Stimulated activated CD8-positive, alpha-beta memory T cell treated with anti-CD3 and anti-CD28 coated beads, Interleukin-7, amount 100 ng/mL, for 24 hours (primary cell): ENCODE data around the gene CNPY1.

ENCODE experiments used
- DNase-seq: peaks from one replicate; pipeline ENCODE4 v3.0.0-alpha.2; 2020; ENCODE audit warnings: low read depth

The CNPY1 gene

GRCh38 chr7:155466142-155466813 lies 80.1 kb downstream of the CNPY1 start:
- DNase-seq = no peak

- no peak for DNase-seq
These were observed 80.6 kb downstream of the CNPY1 start for GRCh38 chr7:155465761-155466141.

- no peak for DNase-seq
These were observed 81.2 kb downstream of the CNPY1 start for GRCh38 chr7:155464948-155465739.

DNA sequence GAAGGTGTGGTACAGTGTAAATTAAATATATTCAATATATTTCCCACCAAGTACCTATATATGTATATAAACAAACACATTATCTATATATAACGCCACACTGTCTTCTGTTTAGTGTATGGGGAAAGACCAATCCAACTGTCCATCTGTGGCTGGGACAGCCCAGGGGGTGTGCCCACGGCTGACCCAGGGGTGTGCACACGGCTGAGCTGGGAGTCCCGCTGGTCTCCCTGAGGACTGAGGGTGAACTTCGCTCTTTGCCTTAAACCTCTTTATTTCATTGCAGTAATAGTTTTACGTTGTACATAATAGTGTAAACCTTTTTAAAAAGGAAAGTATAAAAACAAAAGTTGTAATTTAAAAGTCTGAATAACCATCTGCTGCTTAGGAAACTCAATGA lies 82.2 kb downstream of the CNPY1 start:
- no peak for DNase-seq

DNA sequence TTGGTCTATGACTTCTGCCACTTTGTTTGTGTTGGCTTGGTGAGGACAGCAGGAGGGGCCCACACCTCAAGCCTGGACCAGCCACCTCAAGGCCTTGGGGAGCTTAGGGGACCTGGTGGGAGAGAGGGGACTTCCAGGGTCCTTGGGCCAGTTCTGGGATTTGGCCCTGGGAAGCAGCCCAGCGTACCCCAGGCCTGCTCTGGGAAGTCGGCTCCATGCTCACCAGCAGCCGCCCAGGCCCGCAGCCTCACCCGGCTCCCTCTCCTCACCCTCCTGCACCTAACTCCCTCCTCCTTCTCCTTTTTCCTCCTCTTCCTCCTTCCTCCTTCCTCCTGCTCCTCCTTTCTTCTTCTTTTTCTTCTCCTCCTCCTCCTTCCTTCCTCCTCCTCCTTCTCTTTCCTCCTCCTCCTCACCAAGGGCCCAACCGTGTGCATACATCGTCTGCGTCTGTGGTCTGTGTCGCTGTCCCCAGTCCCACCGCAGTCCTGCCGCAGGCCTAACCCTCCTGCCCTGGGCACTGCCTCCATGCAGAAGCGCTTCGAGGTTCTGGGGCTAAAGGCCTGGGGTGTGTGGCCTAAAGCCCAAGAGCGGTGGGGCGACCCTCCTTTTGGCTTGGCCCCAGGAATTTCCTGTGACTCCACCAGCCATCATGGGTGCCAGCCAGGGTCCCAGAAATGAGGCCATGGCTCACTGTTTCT lies 83.1 kb downstream of the CNPY1 start:
- no peak for DNase-seq

DNA sequence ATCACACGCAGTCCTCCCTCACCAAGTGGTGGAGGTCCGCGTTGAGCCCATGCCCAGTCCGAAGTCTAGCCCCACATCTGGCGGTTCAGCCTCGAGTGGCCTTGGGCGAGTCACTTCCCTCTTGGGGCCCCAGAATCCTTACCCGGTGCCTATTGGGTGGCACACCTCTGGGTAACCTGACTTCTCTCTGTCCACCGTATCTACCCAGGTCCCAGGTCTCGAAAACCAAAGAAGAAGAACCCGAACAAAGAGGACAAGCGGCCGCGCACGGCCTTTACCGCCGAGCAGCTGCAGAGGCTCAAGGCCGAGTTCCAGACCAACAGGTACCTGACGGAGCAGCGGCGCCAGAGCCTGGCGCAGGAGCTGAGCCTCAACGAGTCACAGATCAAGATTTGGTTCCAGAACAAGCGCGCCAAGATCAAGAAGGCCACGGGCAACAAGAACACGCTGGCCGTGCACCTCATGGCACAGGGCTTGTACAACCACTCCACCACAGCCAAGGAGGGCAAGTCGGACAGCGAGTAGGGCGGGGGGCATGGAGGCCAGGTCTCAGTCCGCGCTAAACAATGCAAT lies 84.1 kb downstream of the CNPY1 start:
- DNase-seq = no peak

- DNase-seq = no peak
These were observed 84.7 kb downstream of the CNPY1 start for GRCh38 chr7:155461631-155462030.

GRCh38 chr7:155460926-155461613 lies 85.3 kb downstream of the CNPY1 start:
- DNase-seq = no peak

DNA sequence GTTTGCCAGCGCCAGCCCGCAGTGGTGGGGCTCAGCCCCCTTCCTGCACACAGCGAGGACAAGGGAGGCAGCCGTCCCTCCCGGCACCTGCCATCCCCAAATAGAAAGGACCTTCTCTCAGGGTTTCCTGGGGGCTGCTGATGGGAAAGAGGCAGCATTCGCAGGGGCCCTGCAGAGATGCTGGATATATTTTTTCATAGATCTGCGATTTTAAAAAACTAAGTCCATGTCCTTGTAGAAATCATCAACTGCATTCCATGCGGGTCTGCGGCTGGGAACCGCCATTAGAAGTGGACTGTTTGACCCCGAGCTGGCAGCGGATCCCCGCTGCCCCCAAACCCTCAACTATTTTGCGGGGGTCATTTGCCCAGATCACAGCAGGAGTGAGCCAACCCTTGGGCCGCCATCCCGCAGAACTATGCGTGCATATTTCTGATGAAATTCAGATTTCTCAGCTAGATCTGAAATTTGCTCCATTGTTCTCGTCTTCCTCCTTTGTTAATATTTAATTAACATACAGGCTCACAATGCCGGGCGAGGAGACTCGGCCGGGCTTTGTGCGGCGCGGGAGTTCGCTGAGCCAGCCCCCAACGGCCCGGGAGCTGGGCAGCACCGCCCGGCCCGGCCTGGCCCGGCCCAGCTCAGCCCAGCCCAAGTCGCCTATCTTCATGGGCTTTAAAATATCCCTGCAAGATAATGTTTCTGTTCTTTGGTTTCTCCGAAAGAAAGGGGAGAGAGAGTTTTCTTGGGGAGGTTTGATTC lies 86.5 kb downstream of the CNPY1 start:
- DNase-seq = no peak

DNA sequence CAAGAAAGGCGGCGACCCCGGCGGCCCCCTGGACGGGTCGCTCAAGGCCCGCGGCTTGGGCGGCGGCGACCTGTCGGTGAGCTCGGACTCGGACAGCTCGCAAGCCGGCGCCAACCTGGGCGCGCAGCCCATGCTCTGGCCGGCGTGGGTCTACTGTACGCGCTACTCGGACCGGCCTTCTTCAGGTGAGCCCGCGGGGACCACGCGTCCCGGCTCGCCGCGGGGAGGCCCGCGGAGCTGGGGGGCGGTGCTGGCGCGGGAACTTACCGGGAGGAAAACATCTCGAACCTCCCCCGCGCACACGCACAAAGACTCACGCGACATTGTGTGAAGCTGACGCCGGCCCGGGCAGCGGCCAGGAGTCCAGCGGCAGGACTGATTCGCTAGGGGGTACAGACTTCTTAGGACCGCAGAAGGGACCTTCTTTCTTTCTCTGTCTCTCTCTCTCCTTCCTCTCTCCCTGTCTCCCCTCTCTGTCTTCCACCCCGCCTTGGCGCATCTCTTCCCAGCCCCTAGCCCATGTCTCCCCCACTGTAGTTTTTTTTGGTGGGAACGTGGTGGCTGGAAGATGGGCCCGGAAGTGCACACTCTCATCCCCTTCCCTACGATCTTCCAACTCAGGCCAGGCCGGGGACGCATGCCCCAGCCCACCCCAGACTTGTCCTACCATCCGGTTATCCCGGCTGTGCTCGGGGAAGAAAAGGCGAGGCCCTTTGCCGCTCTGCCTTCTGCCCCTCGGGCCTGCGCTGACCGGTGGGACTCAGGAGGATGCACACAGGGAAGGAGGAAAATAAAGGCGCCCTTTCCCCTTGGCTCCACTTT lies 87.3 kb downstream of the CNPY1 start:
- DNase-seq = no peak

GRCh38 chr7:155458111-155458877 lies 88.1 kb downstream of the CNPY1 start, which contains the start of gene EN2:
Gene EN2 (plus strand): TSS chr7:155458129. CDS start chr7:155458378, 249 bp downstream.
- DNase-seq = no peak

GRCh38 chr7:155457544-155458110 lies 88.7 kb downstream of the CNPY1 start:
- no peak for DNase-seq

DNA sequence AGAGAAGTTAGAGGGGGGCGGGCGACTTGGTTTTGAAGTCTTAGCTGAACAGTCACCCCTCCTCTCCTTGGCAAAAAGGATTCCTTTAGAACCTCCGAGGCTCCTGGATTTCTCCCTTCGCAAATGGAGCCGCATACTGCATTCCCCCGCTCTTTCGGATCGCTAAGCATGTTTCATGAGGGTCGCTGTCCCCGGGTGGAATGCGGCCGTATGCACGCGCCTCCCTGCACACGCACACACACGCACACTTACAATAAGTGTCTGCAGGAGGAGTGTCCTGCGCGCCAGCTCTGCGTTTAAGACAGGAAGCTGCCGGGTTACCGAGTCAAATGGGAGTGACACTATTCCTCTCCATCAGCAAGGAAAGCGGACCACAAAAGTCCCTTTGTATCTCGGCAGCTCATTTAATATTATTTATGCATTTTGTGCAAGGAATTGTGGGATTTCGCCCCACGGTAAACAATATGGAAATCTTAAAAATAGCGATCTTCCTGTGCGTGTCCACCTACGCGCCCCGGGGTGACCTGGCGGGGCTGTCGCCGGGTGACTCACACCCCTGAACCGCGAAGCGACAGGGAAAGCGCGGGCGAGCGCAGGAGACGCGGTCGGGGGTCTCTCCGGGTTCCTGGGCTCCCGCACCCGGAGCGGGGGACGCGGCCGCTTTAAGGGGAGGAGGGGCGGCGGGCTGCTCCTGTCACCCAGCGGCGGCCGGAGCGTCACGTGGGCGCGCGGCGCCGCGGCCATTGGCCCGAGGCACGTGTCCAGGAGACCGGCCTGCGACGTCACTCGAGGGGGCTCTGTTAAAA lies 89.4 kb downstream of the CNPY1 start:
- no peak for DNase-seq

GRCh38 chr7:155455776-155456737 lies 90.3 kb downstream of the CNPY1 start:
- DNase-seq = no peak

DNA sequence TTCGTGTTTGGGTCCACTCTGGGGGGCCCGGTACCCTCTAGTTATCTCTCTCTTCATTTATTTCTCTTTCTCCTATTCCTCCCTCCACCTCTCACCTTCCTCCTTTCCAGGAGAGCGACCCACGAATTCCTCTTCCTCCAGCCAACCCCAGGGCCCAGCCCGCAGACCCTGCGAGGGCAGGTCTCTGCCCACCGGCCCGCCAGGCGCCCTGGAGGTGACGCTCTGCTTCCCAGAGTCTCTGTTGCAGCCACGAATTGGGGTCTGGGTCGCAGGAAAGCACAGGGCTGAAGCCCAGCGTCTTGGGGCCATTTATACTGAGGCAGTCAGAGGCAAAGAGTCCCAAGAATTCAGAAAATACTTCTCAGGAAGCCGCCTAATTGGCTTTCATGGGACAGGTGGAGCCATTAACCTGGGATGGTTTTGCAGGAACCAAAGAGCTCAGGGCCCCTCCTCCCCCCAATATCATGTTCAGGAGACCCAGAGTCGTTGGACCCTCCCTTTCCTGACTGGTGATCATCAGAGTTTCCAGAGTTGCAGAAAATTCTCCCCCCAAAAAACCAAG lies 91.1 kb downstream of the CNPY1 start:
- no peak for DNase-seq

DNA sequence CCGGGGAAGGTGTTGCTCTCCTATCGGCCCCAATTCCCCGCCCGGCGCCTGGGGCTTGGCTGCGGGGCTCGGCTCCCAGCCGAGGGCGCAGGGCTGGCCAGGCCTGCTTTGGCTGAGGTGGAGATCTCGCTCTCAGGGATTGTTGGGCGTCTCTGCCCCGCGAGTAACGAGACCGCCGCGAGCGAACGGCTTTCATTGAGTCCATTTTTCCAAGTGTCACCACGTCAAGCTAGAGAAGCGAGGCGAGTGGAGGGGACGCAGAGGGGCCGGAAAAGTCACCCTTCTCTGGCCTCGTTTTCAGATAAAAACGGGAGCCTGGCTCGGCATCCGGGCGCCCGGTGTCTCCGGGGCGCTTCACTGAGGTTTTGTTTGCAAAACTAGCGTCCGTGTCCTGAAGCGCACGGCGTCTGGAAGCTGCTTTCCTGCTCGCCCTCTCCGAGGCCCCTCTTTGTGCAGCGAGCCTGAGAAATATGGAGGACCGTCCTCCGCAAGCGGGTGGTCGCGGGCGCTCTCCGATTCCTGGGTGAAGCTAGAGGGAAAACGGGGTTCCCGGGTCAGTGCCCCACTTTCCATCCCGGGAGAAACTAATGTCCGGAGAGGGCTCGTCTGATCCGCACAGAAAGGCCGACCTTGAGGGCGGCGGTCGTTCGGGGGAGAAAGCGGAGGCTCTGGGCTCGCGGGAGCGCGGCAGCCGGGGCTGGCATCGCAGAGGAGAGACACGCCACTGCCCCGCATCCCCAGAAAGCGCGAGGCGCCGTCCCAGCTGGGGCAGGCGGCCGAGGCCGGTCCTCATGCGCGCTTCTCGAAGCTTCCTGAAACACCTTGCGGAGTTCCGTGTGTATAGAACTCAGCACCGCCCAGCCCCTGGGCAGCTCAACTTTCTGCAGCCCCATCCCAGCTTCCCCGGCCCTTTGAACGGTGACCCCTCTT lies 91.9 kb downstream of the CNPY1 start:
- no peak for DNase-seq
